HEK293 (cell line): ENCODE measurements around the gene HERC2.
"Not testable (repeated sequence)": the region's sequence is repeated elsewhere in the genome, so short reads cannot be mapped to it uniquely, and the experiment has no call there.

Experiments
- CTCF ChIA-PET: fragments of 350-600 bp; formaldehyde crosslinking; extraction: SDS; loops from one replicate; lab custom pipeline; 2021; ENCODE audit warnings: antibody characterized with exemption; lab: Yijun Ruan, JAX
- POLR2A ChIA-PET: fragments of 300-600 bp; formaldehyde crosslinking; extraction: SDS; loops from one replicate; lab custom pipeline; 2020; ENCODE audit warnings: antibody characterized with exemption, inconsistent platforms; lab: Yijun Ruan, JAX
- H3K27ac ChIP-seq: fragments of 200-500 bp; sonication (Bioruptor generic); 2 replicates; pipeline ENCODE4 v1.5.1; 2014; ENCODE audit warnings: low read depth, low read length, control low read depth, inconsistent platforms; ENCODE audit errors: extremely low read depth
- H3K36me3 ChIP-seq, 2 experiments: fragments of 200-500 bp in 1 of 2; sonication (Bioruptor generic) in 1 of 2; 1 replicate in 1 of 2; 2 replicates in 1 of 2; pipeline ENCODE4 v1.5.1; 2014 to 2017; ENCODE audit warnings: inconsistent platforms in 2 of 2, low read length in 2 of 2; ENCODE audit not compliant: control insufficient read depth in 2 of 2, insufficient read depth in 1 of 2
- H3K4me1 ChIP-seq: fragments of 200-500 bp; sonication (Bioruptor generic); 2 replicates; pipeline ENCODE4 v1.5.1; 2014; ENCODE audit warnings: mild to moderate bottlenecking, low read length, inconsistent platforms; ENCODE audit not compliant: control insufficient read depth, insufficient read depth
- H3K4me3 ChIP-seq: 2 replicates; pipeline ENCODE4 v1.5.1; 2011; ENCODE audit warnings: low read depth, mild to moderate bottlenecking, control low read depth, low read length, moderate library complexity
- H3K9me3 ChIP-seq: fragments of 200-500 bp; sonication (Bioruptor generic); 2 replicates; pipeline ENCODE4 v1.5.1; 2014; ENCODE audit warnings: low read depth, low read length, inconsistent platforms; ENCODE audit not compliant: control insufficient read depth, insufficient read depth
- EGR2 ChIP-seq: fragments of 450-650 bp; formaldehyde crosslinking; IDR thresholded peaks from 2 replicates; pipeline ENCODE4 v1.5.1; 2016; ENCODE audit warnings: low read depth, missing biosample characterization, missing genetic modification characterization
- MZF1 ChIP-seq: fragments of 450-650 bp; formaldehyde crosslinking; IDR thresholded peaks from 2 replicates; pipeline ENCODE4 v1.5.1; 2017; ENCODE audit warnings: missing biosample characterization, missing genetic modification characterization, borderline replicate concordance
- PRDM1 ChIP-seq: fragments of 450-650 bp; formaldehyde crosslinking; IDR thresholded peaks from 2 replicates; pipeline ENCODE4; 2016; ENCODE audit warnings: missing biosample characterization, missing genetic modification characterization
- ZFHX2 ChIP-seq: fragments of 450-650 bp; formaldehyde crosslinking; conservative IDR thresholded peaks from 2 replicates; pipeline ENCODE4 v1.5.1; 2016; ENCODE audit warnings: missing biosample characterization, missing genetic modification characterization
- ZNF37A ChIP-seq: fragments of 450-650 bp; IDR thresholded peaks from 2 replicates; pipeline ENCODE4 v1.5.1; 2018; ENCODE audit warnings: missing biosample characterization, missing genetic modification characterization
- ZNF560 ChIP-seq: fragments of 450-650 bp; formaldehyde crosslinking; IDR thresholded peaks from 2 replicates; pipeline ENCODE4 v1.5.1; 2017; ENCODE audit warnings: missing biosample characterization, missing genetic modification characterization, borderline replicate concordance
- ZNF707 ChIP-seq: fragments of 450-650 bp; formaldehyde crosslinking; IDR thresholded peaks from 2 replicates; pipeline ENCODE4 v1.5.1; 2016; ENCODE audit warnings: missing biosample characterization, missing genetic modification characterization
- TF ChIP-seq, protein P1 (sequence below): fragments of 450-650 bp; formaldehyde crosslinking; conservative IDR thresholded peaks from 2 replicates; pipeline ENCODE4 v1.5.1; 2016; ENCODE audit warnings: low read depth, missing biosample characterization, missing genetic modification characterization
- TF ChIP-seq, protein P2 (sequence below): fragments of 450-650 bp; formaldehyde crosslinking; IDR thresholded peaks from 2 replicates; pipeline ENCODE4 v1.5.1; 2017; ENCODE audit warnings: missing biosample characterization, missing genetic modification characterization

Gene HERC2

DNA sequence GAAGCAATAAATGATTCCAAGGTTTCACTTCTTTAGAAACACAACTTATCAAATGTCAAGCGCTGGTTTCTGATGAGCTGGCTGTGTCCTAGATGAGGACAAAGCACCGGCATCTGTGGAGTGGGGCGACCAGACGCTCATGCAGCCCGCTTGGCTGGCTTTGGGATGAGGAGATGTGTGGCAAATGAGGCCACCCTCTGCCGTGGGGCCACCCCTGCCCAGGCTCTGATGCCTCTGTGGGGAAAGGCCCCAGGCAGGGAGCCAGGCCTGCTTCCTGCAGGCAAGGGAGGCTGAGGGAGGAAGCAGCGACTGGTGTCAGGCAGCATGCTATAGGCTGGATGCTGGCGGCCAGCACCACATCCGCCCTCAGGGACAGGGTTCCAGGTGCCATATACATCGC is 102.9 kb downstream of the HERC2 start (continued):
- TF ChIP-seq, protein P1, sequence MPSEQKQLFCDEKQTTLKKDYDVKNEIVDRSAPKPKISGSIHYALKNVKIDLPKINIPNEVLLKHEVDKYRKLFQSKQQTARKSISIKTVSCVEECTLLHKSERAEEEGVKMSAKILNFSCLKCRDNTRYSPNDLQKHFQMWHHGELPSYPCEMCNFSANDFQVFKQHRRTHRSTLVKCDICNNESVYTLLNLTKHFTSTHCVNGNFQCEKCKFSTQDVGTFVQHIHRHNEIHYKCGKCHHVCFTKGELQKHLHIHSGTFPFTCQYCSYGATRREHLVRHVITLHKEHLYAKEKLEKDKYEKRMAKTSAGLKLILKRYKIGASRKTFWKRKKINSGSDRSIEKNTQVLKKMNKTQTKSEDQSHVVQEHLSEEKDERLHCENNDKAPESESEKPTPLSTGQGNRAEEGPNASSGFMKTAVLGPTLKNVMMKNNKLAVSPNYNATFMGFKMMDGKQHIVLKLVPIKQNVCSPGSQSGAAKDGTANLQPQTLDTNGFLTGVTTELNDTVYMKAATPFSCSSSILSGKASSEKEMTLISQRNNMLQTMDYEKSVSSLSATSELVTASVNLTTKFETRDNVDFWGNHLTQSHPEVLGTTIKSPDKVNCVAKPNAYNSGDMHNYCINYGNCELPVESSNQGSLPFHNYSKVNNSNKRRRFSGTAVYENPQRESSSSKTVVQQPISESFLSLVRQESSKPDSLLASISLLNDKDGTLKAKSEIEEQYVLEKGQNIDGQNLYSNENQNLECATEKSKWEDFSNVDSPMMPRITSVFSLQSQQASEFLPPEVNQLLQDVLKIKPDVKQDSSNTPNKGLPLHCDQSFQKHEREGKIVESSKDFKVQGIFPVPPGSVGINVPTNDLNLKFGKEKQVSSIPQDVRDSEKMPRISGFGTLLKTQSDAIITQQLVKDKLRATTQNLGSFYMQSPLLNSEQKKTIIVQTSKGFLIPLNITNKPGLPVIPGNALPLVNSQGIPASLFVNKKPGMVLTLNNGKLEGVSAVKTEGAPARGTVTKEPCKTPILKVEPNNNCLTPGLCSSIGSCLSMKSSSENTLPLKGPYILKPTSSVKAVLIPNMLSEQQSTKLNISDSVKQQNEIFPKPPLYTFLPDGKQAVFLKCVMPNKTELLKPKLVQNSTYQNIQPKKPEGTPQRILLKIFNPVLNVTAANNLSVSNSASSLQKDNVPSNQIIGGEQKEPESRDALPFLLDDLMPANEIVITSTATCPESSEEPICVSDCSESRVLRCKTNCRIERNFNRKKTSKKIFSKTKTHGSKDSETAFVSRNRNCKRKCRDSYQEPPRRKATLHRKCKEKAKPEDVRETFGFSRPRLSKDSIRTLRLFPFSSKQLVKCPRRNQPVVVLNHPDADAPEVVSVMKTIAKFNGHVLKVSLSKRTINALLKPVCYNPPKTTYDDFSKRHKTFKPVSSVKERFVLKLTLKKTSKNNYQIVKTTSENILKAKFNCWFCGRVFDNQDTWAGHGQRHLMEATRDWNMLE (tag by site-specific recombination): no peak
- TF ChIP-seq ZNF560 (tag by site-specific recombination): no peak
- TF ChIP-seq ZNF707 (tag by site-specific recombination): no peak
- TF ChIP-seq, protein P2, sequence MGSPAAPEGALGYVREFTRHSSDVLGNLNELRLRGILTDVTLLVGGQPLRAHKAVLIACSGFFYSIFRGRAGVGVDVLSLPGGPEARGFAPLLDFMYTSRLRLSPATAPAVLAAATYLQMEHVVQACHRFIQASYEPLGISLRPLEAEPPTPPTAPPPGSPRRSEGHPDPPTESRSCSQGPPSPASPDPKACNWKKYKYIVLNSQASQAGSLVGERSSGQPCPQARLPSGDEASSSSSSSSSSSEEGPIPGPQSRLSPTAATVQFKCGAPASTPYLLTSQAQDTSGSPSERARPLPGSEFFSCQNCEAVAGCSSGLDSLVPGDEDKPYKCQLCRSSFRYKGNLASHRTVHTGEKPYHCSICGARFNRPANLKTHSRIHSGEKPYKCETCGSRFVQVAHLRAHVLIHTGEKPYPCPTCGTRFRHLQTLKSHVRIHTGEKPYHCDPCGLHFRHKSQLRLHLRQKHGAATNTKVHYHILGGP: no peak
- no peak for TF ChIP-seq ZNF37A
- TF ChIP-seq MZF1 (tag by site-specific recombination): no peak

DNA sequence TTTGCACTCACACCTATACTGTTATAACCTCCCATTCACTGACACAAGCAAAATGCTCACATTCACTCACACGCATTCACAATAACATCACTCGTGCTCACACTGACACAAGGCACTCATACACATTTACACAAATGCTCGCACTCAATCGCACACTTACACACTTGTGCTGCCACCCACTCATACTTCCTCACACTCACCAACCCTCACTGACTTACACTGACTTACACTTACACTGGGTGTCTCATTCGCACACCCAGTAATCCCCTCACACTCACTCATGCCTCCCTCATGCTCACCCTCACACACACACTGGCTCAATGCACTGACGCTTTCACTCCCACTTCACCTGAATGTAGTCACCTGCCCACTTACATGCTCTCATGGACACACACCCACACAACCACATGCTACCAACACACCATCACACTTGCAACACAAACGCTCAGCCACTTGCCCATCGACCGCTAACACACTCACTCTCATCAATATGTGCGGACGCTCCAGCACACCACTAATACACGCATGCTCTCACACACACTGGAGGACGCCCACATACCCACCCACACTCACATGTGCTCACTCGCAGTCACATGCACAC is 104.9 kb downstream of the HERC2 start:
- H3K4me3 ChIP-seq, H3K27ac ChIP-seq, CTCF ChIA-PET, H3K4me1 ChIP-seq: not testable (repeated sequence)
- TF ChIP-seq EGR2 (tag by site-specific recombination): peak; percentile 86
- TF ChIP-seq PRDM1 (tag by site-specific recombination): peak; percentile 68
- peak; percentile 78 for TF ChIP-seq ZFHX2 (tag by site-specific recombination)
- TF ChIP-seq, all 188 proteins: peak for 3; not testable (repeated sequence) for 185
- H3K9me3 ChIP-seq, POLR2A ChIA-PET: not testable (repeated sequence)
- peaks cover 0 to 42% of the 10 kb centered on the region in 2 experiments; a peak in 2 of 3 replicates for H3K36me3 ChIP-seq

DNA sequence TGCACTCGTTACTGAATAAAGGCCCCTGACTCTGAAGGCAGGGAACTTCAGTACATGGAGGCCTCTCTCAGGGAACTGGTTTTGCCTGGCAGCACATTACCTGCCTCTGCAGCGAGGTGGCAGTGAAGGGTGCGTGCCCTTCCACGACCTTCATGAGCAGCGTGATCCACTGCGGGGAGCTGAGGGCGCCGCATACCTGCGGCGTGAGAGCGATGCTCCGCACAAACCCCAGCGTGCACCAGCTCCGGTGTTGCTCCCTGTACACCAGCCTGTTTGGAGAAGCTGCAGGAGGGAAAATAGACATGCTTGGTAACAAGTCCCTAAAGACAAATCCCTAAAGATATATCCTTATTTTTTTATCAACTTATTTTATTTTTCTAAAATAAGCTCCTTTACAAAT is 106.5 kb downstream of the HERC2 start:
- H3K9me3 ChIP-seq, POLR2A ChIA-PET, H3K4me3 ChIP-seq, H3K27ac ChIP-seq, CTCF ChIA-PET, H3K4me1 ChIP-seq: not testable (repeated sequence)
- H3K36me3 ChIP-seq: peaks cover 0 to 44% of the 10 kb centered on the region in 2 experiments; a peak in 2 of 3 replicates

DNA sequence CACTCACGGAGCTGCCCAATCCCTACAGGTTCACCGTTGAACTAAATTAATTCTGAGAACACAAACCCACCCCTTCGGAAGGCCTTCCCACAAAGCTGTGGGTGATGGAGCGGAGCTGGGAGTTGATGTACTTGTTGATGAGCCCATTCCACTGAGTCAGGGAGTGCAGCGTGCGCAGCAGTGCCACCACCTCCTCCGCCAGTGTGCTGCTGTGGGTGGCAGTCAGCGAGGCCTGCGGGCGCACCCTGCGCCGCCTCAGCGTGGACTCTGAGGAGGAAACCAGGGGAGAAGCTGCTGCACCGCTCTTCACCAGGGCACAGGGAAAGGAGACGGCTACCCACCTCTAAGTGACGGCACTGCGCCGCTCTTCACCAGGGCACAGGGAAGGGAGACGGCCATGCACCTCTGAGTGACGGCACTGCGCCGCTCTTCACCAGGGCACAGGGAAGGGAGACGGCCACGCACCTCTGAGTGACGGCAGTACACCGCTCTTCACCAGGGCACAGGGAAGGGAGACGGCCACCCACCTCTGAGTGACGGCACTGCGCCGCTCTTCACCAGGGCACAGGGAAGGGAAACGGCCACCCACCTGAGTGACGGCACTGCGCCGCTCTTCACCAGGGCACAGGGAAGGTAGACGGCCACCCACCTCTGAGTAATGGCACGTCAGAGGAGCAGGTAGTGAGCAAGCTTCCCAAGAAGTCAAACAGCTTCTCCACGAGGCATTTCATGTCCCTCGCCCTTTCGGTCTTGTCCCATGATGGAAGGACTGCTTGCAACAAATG is 107.8 kb downstream of the HERC2 start:
- POLR2A ChIA-PET, H3K27ac ChIP-seq: not testable (repeated sequence)

DNA sequence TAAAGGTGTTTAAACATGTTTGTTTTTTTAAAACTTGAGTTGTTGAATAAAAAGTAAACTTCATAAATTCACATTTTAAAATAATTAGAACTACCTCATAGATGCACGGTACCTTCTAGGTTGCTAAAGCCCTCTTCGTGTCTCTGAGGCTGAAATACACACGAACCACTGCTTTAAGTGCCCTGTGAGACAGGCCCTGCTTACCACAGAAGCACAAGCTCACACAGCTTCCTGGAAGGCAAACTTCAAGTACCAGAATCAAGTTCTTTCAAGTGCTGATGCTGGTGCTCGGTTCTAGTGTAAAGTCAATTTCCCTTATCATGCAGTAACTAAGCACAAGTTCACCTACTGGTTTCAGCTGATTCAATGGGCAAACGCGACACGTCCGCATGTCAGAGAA is 108.6 kb downstream of the HERC2 start:
- H3K4me3 ChIP-seq, POLR2A ChIA-PET, H3K9me3 ChIP-seq, H3K27ac ChIP-seq, H3K4me1 ChIP-seq, CTCF ChIA-PET: not testable (repeated sequence)
- H3K36me3 ChIP-seq: peaks cover 0 to 28% of the 10 kb centered on the region in 2 experiments; a peak in 2 of 3 replicates

More for the DNA sequence above, 107.8 kb downstream of the HERC2 start:
- H3K9me3 ChIP-seq, CTCF ChIA-PET, H3K4me1 ChIP-seq, H3K4me3 ChIP-seq: not testable (repeated sequence)
- H3K36me3 ChIP-seq: peaks cover 0 to 31% of the 10 kb centered on the region in 2 experiments; a peak in 2 of 3 replicates
